Activated CD4-positive, alpha-beta T cell treated with anti-CD3 and anti-CD28 coated beads for 36 hours (primary cell): ENCODE data around the gene DYNC1H1. TPM values are rescaled to one million over a fixed set of nuclear protein-coding genes. Genes with fewer than 3 reads are reported as not detected.

Experiments used
- total RNA-seq, 2 experiments: library from RNA; stranded (reverse); gene quantifications; one replicate each; pipeline ENCODE4 v1.2.3, GENCODE V29; 2021

Gene DYNC1H1
- total RNA-seq, 2 experiments from 2014 or later = 283 to 293 TPM

Other genes with a start within 250 kb of the DYNC1H1 start
- gene PPP2R5C, start 202.9 kb upstream of the DYNC1H1 start, total RNA-seq = 100 to 1,000 TPM; 232 to 281 TPM
- 1,000 to 10,000 TPM; 1,344 to 1,372 TPM for gene HSP90AA1, start 122.5 kb downstream of the DYNC1H1 start, total RNA-seq
- gene WDR20, start 175.3 kb downstream of the DYNC1H1 start, total RNA-seq = 10 to 100 TPM; 18.2 to 24.8 TPM